Measurements from ENCODE around the gene SLC35B2.

DNA sequence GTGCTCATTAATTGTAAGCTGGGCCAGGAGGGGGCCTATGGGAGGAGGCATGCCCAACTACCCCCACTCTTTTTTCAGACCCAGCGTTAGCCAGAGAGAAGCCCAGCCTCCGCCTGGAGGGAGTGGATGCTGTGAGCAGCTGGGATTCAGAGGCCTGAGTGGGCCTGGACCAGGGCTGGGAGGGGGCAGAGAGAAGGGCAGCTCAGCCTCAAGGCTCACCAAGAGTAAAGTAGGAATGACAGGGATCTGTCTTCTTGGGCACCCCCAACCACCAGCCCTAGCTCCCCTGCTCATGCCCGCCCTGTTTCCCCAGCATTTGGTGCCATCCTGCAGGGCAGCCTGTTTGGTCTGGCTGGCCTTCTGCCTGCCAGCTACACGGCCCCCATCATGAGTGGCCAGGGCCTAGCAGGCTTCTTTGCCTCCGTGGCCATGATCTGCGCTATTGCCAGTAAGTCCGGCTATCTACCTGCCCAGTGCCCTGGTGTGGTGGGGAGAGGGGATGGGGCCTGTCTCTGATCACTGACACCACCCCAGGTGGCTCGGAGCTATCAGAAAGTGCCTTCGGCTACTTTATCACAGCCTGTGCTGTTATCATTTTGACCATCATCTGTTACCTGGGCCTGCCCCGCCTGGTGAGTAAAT lies 27.2 kb downstream of the SLC35B2 start:
- TF ChIP-seq, protein P1, sequence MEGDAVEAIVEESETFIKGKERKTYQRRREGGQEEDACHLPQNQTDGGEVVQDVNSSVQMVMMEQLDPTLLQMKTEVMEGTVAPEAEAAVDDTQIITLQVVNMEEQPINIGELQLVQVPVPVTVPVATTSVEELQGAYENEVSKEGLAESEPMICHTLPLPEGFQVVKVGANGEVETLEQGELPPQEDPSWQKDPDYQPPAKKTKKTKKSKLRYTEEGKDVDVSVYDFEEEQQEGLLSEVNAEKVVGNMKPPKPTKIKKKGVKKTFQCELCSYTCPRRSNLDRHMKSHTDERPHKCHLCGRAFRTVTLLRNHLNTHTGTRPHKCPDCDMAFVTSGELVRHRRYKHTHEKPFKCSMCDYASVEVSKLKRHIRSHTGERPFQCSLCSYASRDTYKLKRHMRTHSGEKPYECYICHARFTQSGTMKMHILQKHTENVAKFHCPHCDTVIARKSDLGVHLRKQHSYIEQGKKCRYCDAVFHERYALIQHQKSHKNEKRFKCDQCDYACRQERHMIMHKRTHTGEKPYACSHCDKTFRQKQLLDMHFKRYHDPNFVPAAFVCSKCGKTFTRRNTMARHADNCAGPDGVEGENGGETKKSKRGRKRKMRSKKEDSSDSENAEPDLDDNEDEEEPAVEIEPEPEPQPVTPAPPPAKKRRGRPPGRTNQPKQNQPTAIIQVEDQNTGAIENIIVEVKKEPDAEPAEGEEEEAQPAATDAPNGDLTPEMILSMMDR (IDR thresholded peaks at IDR 0.05): no peak
- no peak for TF ChIP-seq POLR2A (IDR thresholded peaks at IDR 0.05)
- no peak for TF ChIP-seq EP300 (IDR thresholded peaks at IDR 0.05)
- no peak for TF ChIP-seq POLR2AphosphoS5 (IDR thresholded peaks at IDR 0.05)
